H9 (cell line): ENCODE results near the gene VLDLR. TPM values are rescaled to one million over a fixed set of nuclear protein-coding genes. Genes with fewer than 3 reads are reported as not detected.
"Not testable (repeated sequence)": the region's sequence is repeated elsewhere in the genome, so short reads cannot be mapped to it uniquely, and the experiment has no call there.

ENCODE experiments used
- DNase-seq: peaks from one replicate; pipeline ENCODE4 v3.0.0-alpha.2; 2017
- H2AFZ ChIP-seq: one replicate; pipeline ENCODE4 v1.6.1; 2013; ENCODE audit warnings: mild to moderate bottlenecking, low read length, control low read depth, moderate library complexity
- H2AK5ac ChIP-seq: 2 replicates; pipeline ENCODE4 v1.6.1; 2013; ENCODE audit warnings: low read length, control low read depth, mixed read lengths; ENCODE audit not compliant: insufficient read length
- H2BK120ac ChIP-seq: one replicate; pipeline ENCODE4 v1.6.1; 2013; ENCODE audit warnings: low read depth, mild to moderate bottlenecking, low read length, control low read depth, inconsistent platforms; ENCODE audit not compliant: poor library complexity, severe bottlenecking
- H2BK12ac ChIP-seq: 2 replicates; pipeline ENCODE4 v1.6.1; 2013; ENCODE audit warnings: low read length, control low read depth, mixed read lengths, low read depth; ENCODE audit not compliant: insufficient read length
- H2BK15ac ChIP-seq: 2 replicates; pipeline ENCODE4 v1.6.1; 2013; ENCODE audit warnings: low read depth, low read length, control low read depth
- H2BK20ac ChIP-seq: one replicate; pipeline ENCODE4 v1.6.1; 2013; ENCODE audit warnings: low read depth, mild to moderate bottlenecking, low read length, control low read depth, inconsistent platforms; ENCODE audit not compliant: poor library complexity, severe bottlenecking
- H2BK5ac ChIP-seq: 2 replicates; pipeline ENCODE4 v1.6.1; 2013; ENCODE audit warnings: low read length, control low read depth, mixed read lengths; ENCODE audit not compliant: insufficient read length
- H3K14ac ChIP-seq: 2 replicates; pipeline ENCODE4 v1.6.1; 2013; ENCODE audit warnings: low read length, control low read depth; ENCODE audit not compliant: insufficient read depth
- H3K18ac ChIP-seq: 2 replicates; pipeline ENCODE4 v1.6.1; 2013; ENCODE audit warnings: low read depth, mild to moderate bottlenecking, mixed read lengths, low read length, control low read depth; ENCODE audit not compliant: insufficient read length
- H3K23ac ChIP-seq: 2 replicates; pipeline ENCODE4 v1.6.1; 2013; ENCODE audit warnings: low read length, control low read depth, mixed read lengths, low read depth; ENCODE audit not compliant: insufficient read length
- H3K23me2 ChIP-seq: 2 replicates; pipeline ENCODE4 v1.6.1; 2013; ENCODE audit warnings: low read depth, mild to moderate bottlenecking, mixed read lengths, low read length, control low read depth; ENCODE audit not compliant: insufficient read length, poor library complexity, severe bottlenecking
- H3K27ac ChIP-seq: 2 replicates; pipeline ENCODE4 v1.5.1; 2013; ENCODE audit warnings: low read length, control low read depth, mixed read lengths, low read depth; ENCODE audit not compliant: insufficient read length
- H3K27me3 ChIP-seq: 2 replicates; pipeline ENCODE4 v1.6.1; 2013; ENCODE audit warnings: low read length, control low read depth, inconsistent platforms; ENCODE audit not compliant: insufficient read depth
- H3K4ac ChIP-seq: 2 replicates; pipeline ENCODE4 v1.6.1; 2013; ENCODE audit warnings: low read depth, mild to moderate bottlenecking, control low read depth, inconsistent platforms, low read length, moderate library complexity
- H3K4me1 ChIP-seq: 2 replicates; pipeline ENCODE4 v1.6.1; 2013; ENCODE audit warnings: low read length, control low read depth, inconsistent platforms; ENCODE audit not compliant: insufficient read depth
- H3K4me2 ChIP-seq: 2 replicates; pipeline ENCODE4 v1.6.1; 2013; ENCODE audit warnings: low read length, control low read depth, mixed read lengths; ENCODE audit not compliant: insufficient read length, insufficient read depth
- H3K56ac ChIP-seq: 2 replicates; pipeline ENCODE4 v1.6.1; 2013; ENCODE audit warnings: low read depth, mild to moderate bottlenecking, mixed read lengths, low read length, control low read depth; ENCODE audit not compliant: insufficient read length
- H3K79me1 ChIP-seq: 2 replicates; pipeline ENCODE4 v1.6.1; 2013; ENCODE audit warnings: low read depth, mild to moderate bottlenecking, moderate library complexity, low read length, control low read depth, inconsistent platforms; ENCODE audit not compliant: insufficient read depth, poor library complexity, severe bottlenecking
- H3K79me2 ChIP-seq: 2 replicates; pipeline ENCODE4 v1.6.1; 2013; ENCODE audit warnings: low read length, control low read depth, inconsistent platforms; ENCODE audit not compliant: insufficient read depth
- H3K9ac ChIP-seq: 2 replicates; pipeline ENCODE4 v1.6.1; 2013; ENCODE audit warnings: low read length, control low read depth, mixed read lengths; ENCODE audit not compliant: insufficient read length; ENCODE audit errors: extremely low read depth
- H3K9me3 ChIP-seq: one replicate; pipeline ENCODE4 v1.6.1; 2013; ENCODE audit warnings: low read depth, low read length, inconsistent platforms; ENCODE audit not compliant: control insufficient read depth
- H3T11ph ChIP-seq: one replicate; pipeline ENCODE4 v1.6.1; 2013; ENCODE audit warnings: mild to moderate bottlenecking, low read length, control low read depth, inconsistent platforms
- H4K20me1 ChIP-seq: one replicate; pipeline ENCODE4 v1.6.1; 2013; ENCODE audit not compliant: control insufficient read depth, insufficient read length, insufficient read depth
- H4K5ac ChIP-seq: 2 replicates; pipeline ENCODE4 v1.6.1; 2013; ENCODE audit warnings: low read depth, mild to moderate bottlenecking, mixed read lengths, low read length, control low read depth; ENCODE audit not compliant: insufficient read length
- H4K8ac ChIP-seq: replicated peaks from 2 replicates; pipeline ENCODE4 v1.6.1; 2013; ENCODE audit warnings: low read length, control low read depth, mixed read lengths, low read depth; ENCODE audit not compliant: insufficient read length
- H4K91ac ChIP-seq: 2 replicates; pipeline ENCODE4 v1.6.1; 2013; ENCODE audit warnings: low read depth, mild to moderate bottlenecking, moderate library complexity, mixed read lengths, low read length, control low read depth; ENCODE audit not compliant: insufficient read length
- H3K27ac Mint-ChIP-seq, 3 experiments: 2 replicates in 2 of 3; 3 replicates in 1 of 3; pipeline ENCODE4 v1.8.0; 2020 to 2021; ENCODE audit warnings: mixed read lengths in 3 of 3, mild to moderate bottlenecking in 1 of 3, moderate library complexity in 1 of 3
- H3K27me3 Mint-ChIP-seq: 2 replicates; pipeline ENCODE4 v1.8.0; 2021; ENCODE audit warnings: low read depth, mild to moderate bottlenecking, moderate library complexity, mixed read lengths
- H3K36me3 Mint-ChIP-seq, 3 experiments: 2 replicates in 2 of 3; 3 replicates in 1 of 3; pipeline ENCODE4 v1.8.0; 2020 to 2021; ENCODE audit warnings: low read depth in 3 of 3, mixed read lengths in 3 of 3; ENCODE audit not compliant: insufficient read depth in 1 of 3
- H3K4me1 Mint-ChIP-seq, 2 experiments: 2 replicates each; pipeline ENCODE4 v1.8.0; 2020; ENCODE audit warnings: mixed read lengths in 2 of 2
- H3K4me3 Mint-ChIP-seq, 2 experiments: 2 replicates in 1 of 2; 3 replicates in 1 of 2; pipeline ENCODE4 v1.8.0; 2020 to 2021; ENCODE audit warnings: mild to moderate bottlenecking in 2 of 2, mixed read lengths in 2 of 2, moderate library complexity in 1 of 2
- H3K9me3 Mint-ChIP-seq, 2 experiments: 2 replicates in 1 of 2; 3 replicates in 1 of 2; pipeline ENCODE4 v1.8.0; 2020; ENCODE audit warnings: mild to moderate bottlenecking in 2 of 2, mixed read lengths in 2 of 2, moderate library complexity in 1 of 2
- WGBS: extraction: QIAGEN DNeasy Blood & Tissue Kit; methylation state at CpG from one replicate; pipeline ENCODE4 v1.1.7; 2013; ENCODE audit warnings: missing lambda C conversion rate, low lambda C conversion rate, mixed read lengths; ENCODE audit not compliant: insufficient read length; ENCODE audit errors: extremely low coverage; 5-methylcytosine and 5-hydroxymethylcytosine counted together
- total RNA-seq: library from RNA; stranded (reverse); gene quantifications from 2 replicates; pipeline ENCODE4 v1.2.1, GENCODE V29; 2021
- TF ChIP-seq, protein P1 (sequence below): fragments of 200-600 bp; sonication (generic); conservative IDR thresholded peaks from 3 replicates; pipeline ENCODE4 v1.8.0; 2021; ENCODE audit warnings: antibody characterized with exemption, mild to moderate bottlenecking

Gene VLDLR
- total RNA-seq, 1 experiment from 2014 or later, result 19.1 TPM

- Histone ChIP-seq H2BK20ac (no peak overlapping the region), H3K9me3 (no peaks in the 10 kb centered on the region), H2AFZ (no peak overlapping the region), H3K27ac (no peak overlapping the region), H2BK12ac (no peak overlapping the region), H2AK5ac (no peak overlapping the region), H3K79me2 (no peaks in the 10 kb centered on the region), H3K56ac (no peak overlapping the region), H2BK15ac (no peak overlapping the region), H4K8ac (no peak overlapping the region), H3K23me2 (no peaks in the 10 kb centered on the region), H3K27me3 (no peaks in the 10 kb centered on the region), H2BK5ac (no peak overlapping the region), H4K20me1 (no peaks in the 10 kb centered on the region), H3K79me1 (no peaks in the 10 kb centered on the region), H3K23ac (no peak overlapping the region), H2BK120ac (no peak overlapping the region), H3K9ac (no peak overlapping the region), H3K4me2 (no peak overlapping the region), H3K4ac (no peak overlapping the region), H3K18ac (no peak overlapping the region), H3K4me1 (peaks cover 4% of the 10 kb centered on the region; the same call in 1 of the 2 replicates), H3K14ac (no peak overlapping the region), H4K91ac (no peak overlapping the region), H3T11ph (no peak overlapping the region), H4K5ac (no peak overlapping the region)
- H3K36me3 Mint-ChIP-seq, result peaks cover 0 to 10% (median 7%) of the 10 kb centered on the region in 3 experiments; a peak in 6 of 7 replicates
- H3K4me1 Mint-ChIP-seq, result peaks cover 35 to 38% of the 10 kb centered on the region in 2 experiments
- TF ChIP-seq, protein P1, sequence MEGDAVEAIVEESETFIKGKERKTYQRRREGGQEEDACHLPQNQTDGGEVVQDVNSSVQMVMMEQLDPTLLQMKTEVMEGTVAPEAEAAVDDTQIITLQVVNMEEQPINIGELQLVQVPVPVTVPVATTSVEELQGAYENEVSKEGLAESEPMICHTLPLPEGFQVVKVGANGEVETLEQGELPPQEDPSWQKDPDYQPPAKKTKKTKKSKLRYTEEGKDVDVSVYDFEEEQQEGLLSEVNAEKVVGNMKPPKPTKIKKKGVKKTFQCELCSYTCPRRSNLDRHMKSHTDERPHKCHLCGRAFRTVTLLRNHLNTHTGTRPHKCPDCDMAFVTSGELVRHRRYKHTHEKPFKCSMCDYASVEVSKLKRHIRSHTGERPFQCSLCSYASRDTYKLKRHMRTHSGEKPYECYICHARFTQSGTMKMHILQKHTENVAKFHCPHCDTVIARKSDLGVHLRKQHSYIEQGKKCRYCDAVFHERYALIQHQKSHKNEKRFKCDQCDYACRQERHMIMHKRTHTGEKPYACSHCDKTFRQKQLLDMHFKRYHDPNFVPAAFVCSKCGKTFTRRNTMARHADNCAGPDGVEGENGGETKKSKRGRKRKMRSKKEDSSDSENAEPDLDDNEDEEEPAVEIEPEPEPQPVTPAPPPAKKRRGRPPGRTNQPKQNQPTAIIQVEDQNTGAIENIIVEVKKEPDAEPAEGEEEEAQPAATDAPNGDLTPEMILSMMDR, result no peak
- H3K4me3 Mint-ChIP-seq, result no peak overlapping the region
- no peaks in the 10 kb centered on the region for H3K27me3 Mint-ChIP-seq
- DNase-seq, result no peak
- no peak overlapping the region for H3K27ac Mint-ChIP-seq
- peaks cover 0 to 6% of the 10 kb centered on the region in 2 experiments; a peak in 1 of 5 replicates for H3K9me3 Mint-ChIP-seq
These were observed 82.9 kb downstream of the VLDLR start for GRCh38 chr9:2704504-2704903.

DNA sequence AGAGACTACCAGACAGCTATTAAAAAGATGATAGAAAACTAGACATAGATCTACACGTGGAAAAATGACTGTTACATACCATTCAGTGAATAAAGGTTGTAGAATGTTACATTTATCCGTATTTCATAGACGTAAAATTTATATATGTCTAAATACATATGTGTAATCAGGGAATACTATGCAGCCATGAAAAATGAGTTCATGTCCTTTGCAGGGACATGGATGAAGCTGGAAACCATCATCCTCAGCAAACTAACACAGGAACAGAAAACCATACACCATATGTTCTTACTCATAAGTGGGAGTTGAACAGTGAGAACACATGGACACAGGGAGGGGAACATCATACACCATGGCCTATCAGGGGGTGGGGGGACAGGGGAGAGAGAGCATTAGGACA, 85.7 kb downstream of the VLDLR start:
- not testable (repeated sequence) for H3K79me1 ChIP-seq, H3K27me3 Mint-ChIP-seq, H3K9me3 Mint-ChIP-seq, H3K4me3 Mint-ChIP-seq, H2BK15ac ChIP-seq, H3K56ac ChIP-seq, H3K4ac ChIP-seq, H4K5ac ChIP-seq, H3K4me2 ChIP-seq, H2BK120ac ChIP-seq, H3K18ac ChIP-seq, H3K23me2 ChIP-seq, H2BK5ac ChIP-seq, H3K9ac ChIP-seq, H4K91ac ChIP-seq, H3K14ac ChIP-seq, H2BK12ac ChIP-seq, H2AFZ ChIP-seq, H2BK20ac ChIP-seq, H3K27ac ChIP-seq, H4K20me1 ChIP-seq, H3K79me2 ChIP-seq, H4K8ac ChIP-seq, H3K27ac Mint-ChIP-seq, H3K23ac ChIP-seq, H3K9me3 ChIP-seq, DNase-seq, H2AK5ac ChIP-seq, H3T11ph ChIP-seq, H3K27me3 ChIP-seq, H3K4me1 ChIP-seq
- H3K4me1 Mint-ChIP-seq, result peaks cover 19 to 22% of the 10 kb centered on the region in 2 experiments
- peaks cover 0 to 10% (median 7%) of the 10 kb centered on the region in 3 experiments; a peak in 6 of 7 replicates for H3K36me3 Mint-ChIP-seq
- WGBS, result no CpG with 5 or more reads among the region's 3 CpGs
